Stomach smooth muscle (tissue), 2 donors: Measurements from ENCODE around the gene PGAP3.
"Not testable (repeated sequence)": the region's sequence is repeated elsewhere in the genome, so short reads cannot be mapped to it uniquely, and the experiment has no call there.

Source experiments
- H3K27ac ChIP-seq: one replicate; pipeline ENCODE4 v1.7.0; 2013; ENCODE audit warnings: mild to moderate bottlenecking, low read length, inconsistent platforms
- H3K27me3 ChIP-seq, 2 donors: one replicate each; pipeline ENCODE4 v1.7.0; 2013; ENCODE audit warnings: low read length in 2 of 2; ENCODE audit not compliant: insufficient read depth in 2 of 2, control insufficient read depth in 1 of 2
- H3K36me3 ChIP-seq, 2 donors: one replicate each; pipeline ENCODE4 v1.7.0; 2013; ENCODE audit warnings: low read length in 2 of 2; ENCODE audit not compliant: control insufficient read depth in 2 of 2, insufficient read depth in 2 of 2
- H3K4me1 ChIP-seq: one replicate; pipeline ENCODE4 v1.7.0; 2013; ENCODE audit warnings: low read length; ENCODE audit not compliant: control insufficient read depth, insufficient read depth
- H3K4me3 ChIP-seq, 2 donors: one replicate each; pipeline ENCODE4 v1.7.0; 2013; ENCODE audit warnings: low read length in 2 of 2
- H3K9ac ChIP-seq, 2 donors: one replicate each; pipeline ENCODE4 v1.7.0; 2013; ENCODE audit warnings: low read length in 2 of 2, mild to moderate bottlenecking in 1 of 2
- H3K9me3 ChIP-seq, 2 donors: one replicate each; pipeline ENCODE4 v1.7.0; 2013; ENCODE audit warnings: low read length in 2 of 2; ENCODE audit not compliant: control insufficient read depth in 2 of 2
- donor health status: healthy.
- donor health status: Pancreatic carcinoma.

The PGAP3 gene

DNA sequence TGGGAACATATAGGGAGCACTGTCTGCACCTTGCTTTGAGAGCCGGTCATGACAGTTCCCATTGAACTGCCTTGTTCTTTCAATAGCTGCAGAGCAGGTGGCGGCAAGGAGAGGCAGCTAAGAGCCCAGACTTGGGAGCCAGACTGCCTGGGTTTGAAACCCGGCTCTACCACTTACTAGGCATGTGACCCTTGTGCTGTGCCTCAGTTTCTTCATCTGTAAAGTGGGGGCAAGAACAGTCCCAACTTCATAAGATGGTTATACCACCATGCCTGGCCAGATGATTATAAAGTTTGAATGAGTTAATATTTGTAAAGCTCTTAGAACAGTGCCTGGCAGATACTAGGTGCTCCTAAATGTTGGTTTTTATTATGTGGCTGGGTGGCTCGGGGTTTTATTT, 26.4 kb upstream of the PGAP3 start:
- Histone ChIP-seq H3K27me3 (no peaks in the 10 kb centered on the region), H3K9ac (no peak overlapping the region), H3K9me3 (no peaks in the 10 kb centered on the region), H3K4me1 (peaks cover 3% of the 10 kb centered on the region), H3K4me3 (no peak overlapping the region), H3K27ac (no peak overlapping the region), H3K36me3 (peaks cover 28 to 45% of the 10 kb centered on the region in 2 donors)

DNA sequence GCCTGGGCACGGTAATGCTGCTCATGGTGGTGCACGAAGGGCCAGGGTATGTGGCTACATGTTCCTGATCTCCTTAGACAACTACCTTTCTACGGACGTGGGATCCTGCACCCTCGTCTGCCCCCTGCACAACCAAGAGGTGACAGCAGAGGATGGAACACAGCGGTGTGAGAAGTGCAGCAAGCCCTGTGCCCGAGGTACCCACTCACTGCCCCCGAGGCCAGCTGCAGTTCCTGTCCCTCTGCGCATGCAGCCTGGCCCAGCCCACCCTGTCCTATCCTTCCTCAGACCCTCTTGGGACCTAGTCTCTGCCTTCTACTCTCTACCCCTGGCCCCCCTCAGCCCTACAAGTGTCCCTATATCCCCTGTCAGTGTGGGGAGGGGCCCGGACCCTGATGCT, 24.0 kb upstream of the PGAP3 start:
- Histone ChIP-seq H3K9ac (no peak overlapping the region), H3K27me3 (no peaks in the 10 kb centered on the region), H3K27ac (no peak overlapping the region), H3K36me3 (peaks cover 29 to 49% of the 10 kb centered on the region in 2 donors), H3K4me1 (peaks cover 3% of the 10 kb centered on the region), H3K9me3 (no peaks in the 10 kb centered on the region), H3K4me3 (no peak overlapping the region)

DNA sequence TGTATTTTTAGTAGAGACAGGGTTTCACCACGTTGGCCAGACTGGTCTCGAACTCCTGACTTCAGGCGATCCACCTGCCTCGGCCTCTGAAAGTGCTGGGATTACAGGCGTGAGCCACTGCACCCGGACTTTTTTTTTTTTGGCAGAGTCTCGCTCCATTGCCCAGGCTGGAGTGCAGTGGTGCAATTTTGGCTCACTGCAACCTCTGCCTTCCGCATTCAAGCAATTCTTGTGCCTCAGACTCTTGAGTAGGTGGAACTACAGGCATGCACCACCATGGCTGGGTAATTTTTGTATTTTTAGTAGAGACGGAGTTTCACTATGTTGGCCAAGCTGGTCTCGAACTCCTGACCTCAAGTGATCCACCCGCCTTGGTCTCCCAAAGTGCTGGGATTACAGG, 23.2 kb upstream of the PGAP3 start:
- H3K36me3 ChIP-seq, result peaks cover 29 to 51% of the 10 kb centered on the region in 2 donors
- not testable (repeated sequence) for H3K27me3 ChIP-seq

DNA sequence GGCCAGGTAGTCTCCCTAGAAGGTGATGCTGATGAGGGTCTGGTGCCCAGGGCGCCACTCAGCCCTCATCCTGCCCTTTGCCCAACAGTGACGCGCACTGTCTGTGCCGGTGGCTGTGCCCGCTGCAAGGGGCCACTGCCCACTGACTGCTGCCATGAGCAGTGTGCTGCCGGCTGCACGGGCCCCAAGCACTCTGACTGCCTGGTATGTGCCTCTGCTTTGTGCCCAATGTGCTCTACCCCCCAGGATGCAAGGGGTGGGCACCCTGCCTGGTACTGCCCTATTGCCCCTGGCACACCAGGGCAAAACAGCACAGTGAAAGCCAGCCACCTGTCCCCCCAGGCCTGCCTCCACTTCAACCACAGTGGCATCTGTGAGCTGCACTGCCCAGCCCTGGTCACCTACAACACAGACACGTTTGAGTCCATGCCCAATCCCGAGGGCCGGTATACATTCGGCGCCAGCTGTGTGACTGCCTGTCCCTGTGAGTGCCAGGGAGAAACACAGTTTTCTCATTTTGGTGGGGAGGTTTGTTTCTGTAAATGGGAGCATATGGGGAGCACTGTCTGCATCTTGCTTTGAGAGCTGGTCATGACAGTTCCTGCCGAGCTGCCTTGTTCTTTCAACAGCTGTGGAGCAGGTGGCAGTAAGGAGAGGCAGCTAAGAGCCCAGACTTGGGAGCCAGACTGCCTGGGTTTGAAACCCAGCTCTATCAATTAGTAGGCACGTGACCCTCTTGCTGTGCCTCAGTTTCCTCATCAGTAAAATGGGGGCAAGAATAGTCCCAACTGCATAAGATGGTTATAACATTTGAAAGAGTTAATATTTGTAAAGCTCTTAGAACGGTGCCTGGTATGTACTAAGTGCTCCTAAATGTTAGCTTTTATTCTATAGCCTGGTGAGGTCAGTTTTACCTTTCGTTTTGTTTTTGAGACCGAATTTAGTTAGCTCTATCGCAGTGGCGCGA, 22.4 kb upstream of the PGAP3 start:
- Histone ChIP-seq H3K36me3 (peaks cover 23 to 43% of the 10 kb centered on the region in 2 donors), H3K27ac (no peak overlapping the region)

More for the DNA sequence above, 23.2 kb upstream of the PGAP3 start:
- H3K4me3 ChIP-seq, H3K4me1 ChIP-seq, H3K27ac ChIP-seq, H3K9ac ChIP-seq, H3K9me3 ChIP-seq: not testable (repeated sequence)

DNA sequence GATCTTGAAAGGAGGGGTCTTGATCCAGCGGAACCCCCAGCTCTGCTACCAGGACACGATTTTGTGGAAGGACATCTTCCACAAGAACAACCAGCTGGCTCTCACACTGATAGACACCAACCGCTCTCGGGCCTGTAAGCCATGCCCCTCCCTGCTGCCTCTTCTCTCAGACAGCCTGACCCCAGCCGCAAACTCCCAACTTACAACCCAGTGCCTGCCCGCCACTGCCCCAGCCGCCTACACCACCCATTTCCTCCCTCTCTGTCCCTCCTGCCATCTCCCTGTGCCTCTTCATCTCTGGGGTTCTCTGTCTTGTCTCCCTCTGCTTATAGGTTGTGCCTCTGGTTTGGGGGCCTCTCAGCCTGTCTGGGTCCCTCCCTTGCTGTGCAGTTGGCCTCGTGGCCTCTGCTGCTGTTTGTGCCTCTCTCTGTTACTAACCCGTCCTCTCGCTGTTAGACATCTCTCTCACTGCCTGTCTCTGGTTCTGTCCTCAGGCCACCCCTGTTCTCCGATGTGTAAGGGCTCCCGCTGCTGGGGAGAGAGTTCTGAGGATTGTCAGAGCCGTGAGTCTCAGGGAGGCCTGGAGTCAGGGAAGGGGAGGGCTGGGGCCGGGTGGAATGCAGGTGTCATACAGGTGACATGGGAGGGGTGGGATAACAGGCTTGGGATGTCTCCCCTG, 21.6 kb upstream of the PGAP3 start:
- H3K27ac ChIP-seq, result no peak overlapping the region
- H3K4me3 ChIP-seq, result no peak overlapping the region
- no peak overlapping the region for H3K9ac ChIP-seq
- no peaks in the 10 kb centered on the region for H3K27me3 ChIP-seq
- peaks cover 20 to 40% of the 10 kb centered on the region in 2 donors for H3K36me3 ChIP-seq
- H3K4me1 ChIP-seq, result peaks cover 12% of the 10 kb centered on the region
- H3K9me3 ChIP-seq, result no peaks in the 10 kb centered on the region

More for the DNA sequence above, 22.4 kb upstream of the PGAP3 start:
- H3K4me3 ChIP-seq, result no peak overlapping the region
- H3K4me1 ChIP-seq, result peaks cover 4% of the 10 kb centered on the region
- H3K27me3 ChIP-seq, result no peaks in the 10 kb centered on the region
- H3K9me3 ChIP-seq, result no peaks in the 10 kb centered on the region
- H3K9ac ChIP-seq, result no peak overlapping the region

DNA sequence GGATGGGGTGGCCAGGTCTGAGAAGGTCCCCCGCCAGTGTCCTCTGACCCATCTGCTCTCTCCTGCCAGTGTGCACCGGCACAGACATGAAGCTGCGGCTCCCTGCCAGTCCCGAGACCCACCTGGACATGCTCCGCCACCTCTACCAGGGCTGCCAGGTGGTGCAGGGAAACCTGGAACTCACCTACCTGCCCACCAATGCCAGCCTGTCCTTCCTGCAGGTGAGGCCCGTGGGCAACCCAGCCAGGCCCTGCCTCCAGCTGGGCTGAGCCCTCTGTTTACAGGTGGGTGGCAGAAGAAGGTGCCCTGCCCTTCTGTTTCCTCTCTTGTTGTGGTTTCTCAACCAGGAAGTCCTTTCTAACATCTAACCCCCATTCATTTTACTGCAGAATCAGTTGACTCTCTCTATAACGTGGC, 19.1 kb upstream of the PGAP3 start:
- no peak overlapping the region for H3K4me3 ChIP-seq
- H3K9me3 ChIP-seq, result no peaks in the 10 kb centered on the region
- peaks cover 13% of the 10 kb centered on the region for H3K4me1 ChIP-seq
- no peak overlapping the region for H3K9ac ChIP-seq
- peaks cover 13 to 35% of the 10 kb centered on the region in 2 donors for H3K36me3 ChIP-seq
- no peak overlapping the region for H3K27ac ChIP-seq
- H3K27me3 ChIP-seq, result no peaks in the 10 kb centered on the region

DNA sequence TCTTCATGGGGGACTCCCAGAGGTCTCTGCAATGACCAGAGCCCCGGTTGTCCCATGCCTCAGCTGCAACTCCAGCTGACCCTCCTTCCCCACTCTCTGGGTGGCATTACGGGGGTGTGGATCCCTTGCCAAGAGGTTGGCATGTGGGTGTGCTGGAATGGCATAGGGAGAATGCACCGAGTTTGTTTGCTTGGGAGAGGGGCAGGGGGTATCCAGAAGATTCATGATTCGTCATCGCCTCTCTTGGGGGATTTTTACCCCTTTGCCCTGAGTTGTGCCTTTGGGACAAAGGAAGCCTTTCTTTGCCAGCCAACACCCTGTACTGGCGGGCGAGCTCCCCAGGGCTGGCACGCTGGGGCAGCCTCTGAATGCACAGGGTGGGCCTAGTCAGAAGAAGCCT, 18.5 kb upstream of the PGAP3 start:
- Histone ChIP-seq H3K27me3 (no peaks in the 10 kb centered on the region), H3K9me3 (no peaks in the 10 kb centered on the region), H3K4me3 (no peak overlapping the region), H3K9ac (no peak overlapping the region), H3K4me1 (peaks cover 18% of the 10 kb centered on the region), H3K27ac (no peak overlapping the region), H3K36me3 (peaks cover 7 to 29% of the 10 kb centered on the region in 2 donors)

DNA sequence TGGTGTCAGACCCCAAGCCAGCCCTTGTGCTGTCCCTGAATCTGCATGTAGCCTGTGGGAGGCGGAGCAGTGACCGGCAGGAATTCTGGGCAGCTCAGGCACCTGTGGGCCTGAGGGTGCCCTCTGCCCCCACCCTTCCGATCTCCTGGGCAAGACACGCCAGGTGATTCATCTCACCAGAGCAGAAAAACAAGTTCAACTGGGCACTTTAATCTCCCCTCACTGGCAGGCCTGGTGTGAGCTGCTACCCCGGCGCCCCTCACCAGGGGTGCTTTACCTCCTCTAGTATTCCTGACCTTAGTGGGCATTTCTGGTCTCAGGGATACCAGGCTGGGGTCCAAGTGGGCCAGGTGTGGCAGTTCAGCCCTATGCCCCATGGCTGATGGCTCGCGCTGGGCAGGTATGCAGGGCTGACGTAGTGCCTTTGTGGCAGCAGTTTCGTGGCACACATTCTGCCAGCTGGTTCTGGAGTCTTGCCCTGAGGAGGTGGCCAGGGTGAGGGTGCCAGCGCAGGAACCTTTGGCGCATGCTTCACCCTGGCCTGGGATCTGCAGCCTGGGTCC, 18.0 kb upstream of the PGAP3 start:
- Histone ChIP-seq H3K4me3 (no peak overlapping the region), H3K27ac (no peak overlapping the region), H3K4me1 (peaks cover 23% of the 10 kb centered on the region), H3K9ac (no peak overlapping the region), H3K27me3 (no peaks in the 10 kb centered on the region), H3K36me3 (peaks cover 6 to 29% of the 10 kb centered on the region in 2 donors), H3K9me3 (no peaks in the 10 kb centered on the region)

DNA sequence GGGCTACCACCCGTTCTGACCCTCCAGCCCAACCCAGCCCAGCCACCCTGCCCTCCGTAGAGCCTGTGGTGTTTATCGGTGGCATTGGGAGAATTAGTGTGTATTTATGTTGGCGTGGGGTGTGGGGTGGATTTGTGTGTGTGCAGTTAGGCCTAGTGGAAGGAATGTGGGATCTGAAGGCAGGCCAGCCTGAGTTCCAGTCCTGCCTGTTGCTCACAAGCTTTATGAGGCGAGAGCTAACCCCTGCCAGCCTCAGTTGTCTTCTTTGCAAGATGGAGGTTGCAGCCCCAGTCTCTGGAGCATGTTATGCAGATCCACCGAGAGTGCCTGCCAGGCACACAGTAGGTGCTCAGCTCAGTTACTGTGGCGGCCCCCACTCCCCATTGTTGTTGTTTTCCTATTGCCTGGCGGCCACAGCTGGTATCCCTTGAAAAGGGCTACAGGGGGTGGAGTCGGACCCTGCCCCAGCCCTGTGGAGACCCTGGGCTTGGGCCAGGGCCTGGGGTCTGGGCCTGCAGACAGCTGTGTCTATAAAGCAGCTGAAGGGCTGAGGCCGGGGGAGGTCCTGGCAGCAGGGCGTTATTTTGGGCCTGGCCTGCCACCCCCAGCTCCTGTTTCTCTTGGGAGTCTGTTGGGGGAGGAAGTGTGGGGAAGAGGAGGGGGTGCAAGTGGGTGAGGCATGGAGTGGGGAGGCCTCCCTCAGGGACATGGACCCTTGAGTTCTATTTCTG, 17.1 kb upstream of the PGAP3 start:
- Histone ChIP-seq H3K27ac (no peak overlapping the region), H3K27me3 (no peaks in the 10 kb centered on the region), H3K4me1 (peaks cover 31% of the 10 kb centered on the region), H3K9ac (no peak overlapping the region), H3K36me3 (peaks cover 6 to 22% of the 10 kb centered on the region in 2 donors), H3K9me3 (no peaks in the 10 kb centered on the region), H3K4me3 (no peak overlapping the region)

DNA sequence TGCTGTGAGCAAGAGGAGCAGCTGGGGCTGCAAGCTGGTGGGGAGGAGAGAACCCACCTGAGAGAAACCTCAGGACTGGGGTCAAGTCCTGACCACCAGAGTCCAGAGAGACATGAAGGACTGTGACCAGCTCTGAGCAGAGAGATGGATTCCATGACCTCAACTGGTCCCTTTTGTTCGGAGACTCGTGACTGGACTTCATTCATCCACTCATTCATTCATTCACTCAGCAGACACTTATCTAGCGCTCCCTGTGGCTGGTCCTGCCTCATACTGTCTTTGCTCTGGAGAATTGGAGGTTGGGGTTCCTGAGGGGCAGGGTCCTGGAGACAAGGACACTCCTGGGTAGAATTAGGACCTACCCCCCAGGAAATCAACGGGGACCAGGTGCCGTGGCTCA, 16.1 kb upstream of the PGAP3 start:
- Histone ChIP-seq H3K36me3 (peaks cover 6 to 15% of the 10 kb centered on the region in 2 donors), H3K9ac (no peak overlapping the region), H3K9me3 (no peaks in the 10 kb centered on the region), H3K4me1 (peaks cover 36% of the 10 kb centered on the region), H3K27ac (no peak overlapping the region), H3K4me3 (no peak overlapping the region), H3K27me3 (no peaks in the 10 kb centered on the region)
